ENCODE data around the gene SCO1.

The SCO1 gene

DNA sequence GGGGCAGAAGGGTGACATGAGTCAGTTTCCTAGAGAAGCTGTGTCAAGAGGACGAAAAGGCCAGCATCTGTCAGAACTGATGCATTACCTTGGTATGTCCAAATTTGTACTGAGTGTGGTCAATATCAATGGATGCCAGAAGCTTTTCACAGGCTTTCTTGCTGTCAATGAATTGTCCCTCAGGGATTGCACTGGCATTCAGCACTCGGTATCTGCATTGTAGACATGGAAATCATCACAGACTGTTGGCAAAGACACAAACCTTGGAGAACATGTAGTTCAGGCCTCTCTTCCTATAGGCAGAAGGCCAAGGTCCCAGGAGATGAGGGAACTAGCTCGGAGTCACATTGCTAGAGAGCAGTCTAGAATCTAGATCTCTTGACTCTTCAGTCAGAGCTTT lies 56.9 kb downstream of the SCO1 start:
- Histone ChIP-seq H3K36me3 (ENCODE audit: control insufficient read depth in 5 of 5, insufficient read depth in 5 of 5, low read length in 5 of 5) (peaks cover 4 to 44% (median 30%) of the 10 kb centered on the region in 5 donors), H3K27ac (ENCODE audit: low read depth, low read length) (no peak overlapping the region), H3K4me3 (ENCODE audit: low read depth in 1 of 5, low read length in 5 of 5) (no peak overlapping the region), H3K4me1 (ENCODE audit: control insufficient read depth in 5 of 5, insufficient read depth in 5 of 5, low read length in 5 of 5) (no peaks in the 10 kb centered on the region), H3K9me3 (ENCODE audit: control insufficient read depth in 5 of 5, low read length in 5 of 5) (no peaks in the 10 kb centered on the region), H3K27me3 (ENCODE audit: control insufficient read depth in 5 of 5, insufficient read depth in 4 of 5, low read length in 5 of 5) (no peaks in the 10 kb centered on the region), H3K9ac (ENCODE audit: low read length in 5 of 5) (no peak overlapping the region)

GRCh38 chr17:10638151-10638550 lies 59.2 kb downstream of the SCO1 start:
- Histone ChIP-seq H3K36me3 (ENCODE audit: control insufficient read depth in 5 of 5, insufficient read depth in 5 of 5, low read length in 5 of 5) (peaks cover 7 to 56% (median 39%) of the 10 kb centered on the region in 5 donors), H3K27me3 (ENCODE audit: control insufficient read depth in 5 of 5, insufficient read depth in 4 of 5, low read length in 5 of 5) (no peaks in the 10 kb centered on the region)

GRCh38 chr17:10635290-10635689 lies 62.0 kb downstream of the SCO1 start:
- no peak overlapping the region for H3K4me3 ChIP-seq (ENCODE audit: low read depth in 1 of 5, low read length in 5 of 5)
- H3K9ac ChIP-seq (ENCODE audit: low read length in 5 of 5) = no peak overlapping the region
- H3K27me3 ChIP-seq (ENCODE audit: control insufficient read depth in 5 of 5, insufficient read depth in 4 of 5, low read length in 5 of 5) = no peaks in the 10 kb centered on the region
- peaks cover 0 to 3% (median 0%) of the 10 kb centered on the region in 5 donors for H3K4me1 ChIP-seq (ENCODE audit: control insufficient read depth in 5 of 5, insufficient read depth in 5 of 5, low read length in 5 of 5)
- H3K9me3 ChIP-seq (ENCODE audit: control insufficient read depth in 5 of 5, low read length in 5 of 5) = no peaks in the 10 kb centered on the region
- peaks cover 7 to 46% (median 28%) of the 10 kb centered on the region in 5 donors for H3K36me3 ChIP-seq (ENCODE audit: control insufficient read depth in 5 of 5, insufficient read depth in 5 of 5, low read length in 5 of 5)
- no peak overlapping the region for H3K27ac ChIP-seq (ENCODE audit: low read depth, low read length)

More at GRCh38 chr17:10638151-10638550, 59.2 kb downstream of the SCO1 start:
- Histone ChIP-seq H3K9me3 (ENCODE audit: control insufficient read depth in 5 of 5, low read length in 5 of 5) (no peaks in the 10 kb centered on the region), H3K4me3 (ENCODE audit: low read depth in 1 of 5, low read length in 5 of 5) (no peak overlapping the region), H3K4me1 (ENCODE audit: control insufficient read depth in 5 of 5, insufficient read depth in 5 of 5, low read length in 5 of 5) (no peaks in the 10 kb centered on the region), H3K9ac (ENCODE audit: low read length in 5 of 5) (no peak overlapping the region), H3K27ac (ENCODE audit: low read depth, low read length) (no peak overlapping the region)

DNA sequence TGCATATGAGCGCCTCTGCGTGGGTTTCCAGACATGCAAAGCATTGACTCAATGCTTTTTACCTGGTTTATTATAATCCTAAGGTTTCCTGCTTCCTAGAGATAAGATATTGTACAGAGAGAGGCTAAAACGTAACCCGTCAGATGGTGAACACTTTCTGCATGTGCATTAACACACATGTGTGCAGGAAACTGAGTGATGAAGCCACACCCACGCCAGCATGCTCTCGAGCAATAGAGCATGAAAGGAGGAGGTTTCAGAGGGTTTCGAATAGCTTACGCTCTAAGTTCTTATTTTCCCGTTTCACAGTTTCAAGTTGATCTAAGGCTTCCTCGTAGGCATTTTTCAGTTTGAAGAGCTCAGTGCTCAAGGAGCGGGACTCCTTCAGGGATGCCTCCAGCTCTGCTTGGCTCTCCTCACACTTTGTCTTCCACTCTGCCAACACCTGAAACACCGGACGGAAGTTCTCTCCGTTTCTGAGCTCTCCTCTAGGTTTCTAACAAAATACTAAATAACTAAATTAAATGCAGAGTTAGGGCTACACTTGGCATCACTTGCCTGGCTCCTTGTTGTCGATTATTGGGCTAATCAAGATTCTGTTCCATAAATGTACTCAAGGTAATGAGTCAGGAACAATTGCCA lies 63.5 kb downstream of the SCO1 start:
- H3K9me3 ChIP-seq (ENCODE audit: control insufficient read depth in 5 of 5, low read length in 5 of 5) = no peaks in the 10 kb centered on the region
- no peak overlapping the region for H3K27ac ChIP-seq (ENCODE audit: low read depth, low read length)
- H3K4me3 ChIP-seq (ENCODE audit: low read depth in 1 of 5, low read length in 5 of 5) = no peak overlapping the region
- H3K36me3 ChIP-seq (ENCODE audit: control insufficient read depth in 5 of 5, insufficient read depth in 5 of 5, low read length in 5 of 5) = peaks cover 5 to 44% (median 26%) of the 10 kb centered on the region in 5 donors
- H3K4me1 ChIP-seq (ENCODE audit: control insufficient read depth in 5 of 5, insufficient read depth in 5 of 5, low read length in 5 of 5) = peaks cover 0 to 3% (median 0%) of the 10 kb centered on the region in 5 donors
- no peak overlapping the region for H3K9ac ChIP-seq (ENCODE audit: low read length in 5 of 5)
- H3K27me3 ChIP-seq (ENCODE audit: control insufficient read depth in 5 of 5, insufficient read depth in 4 of 5, low read length in 5 of 5) = no peaks in the 10 kb centered on the region

- no peaks in the 10 kb centered on the region for H3K27me3 ChIP-seq (ENCODE audit: control insufficient read depth in 5 of 5, insufficient read depth in 4 of 5, low read length in 5 of 5)
- peaks cover 0 to 3% (median 0%) of the 10 kb centered on the region in 5 donors for H3K4me1 ChIP-seq (ENCODE audit: control insufficient read depth in 5 of 5, insufficient read depth in 5 of 5, low read length in 5 of 5)
- no peak overlapping the region for H3K9ac ChIP-seq (ENCODE audit: low read length in 5 of 5)
- H3K4me3 ChIP-seq (ENCODE audit: low read depth in 1 of 5, low read length in 5 of 5) = no peak overlapping the region
- peaks cover 2 to 34% (median 17%) of the 10 kb centered on the region in 5 donors for H3K36me3 ChIP-seq (ENCODE audit: control insufficient read depth in 5 of 5, insufficient read depth in 5 of 5, low read length in 5 of 5)
- H3K9me3 ChIP-seq (ENCODE audit: control insufficient read depth in 5 of 5, low read length in 5 of 5) = no peaks in the 10 kb centered on the region
- H3K27ac ChIP-seq (ENCODE audit: low read depth, low read length) = no peak overlapping the region
These were observed 65.6 kb downstream of the SCO1 start for GRCh38 chr17:10631701-10632100.

- peaks cover 2 to 34% (median 17%) of the 10 kb centered on the region in 5 donors for H3K36me3 ChIP-seq (ENCODE audit: control insufficient read depth in 5 of 5, insufficient read depth in 5 of 5, low read length in 5 of 5)
- H3K4me3 ChIP-seq (ENCODE audit: low read depth in 1 of 5, low read length in 5 of 5) = no peak overlapping the region
- H3K9ac ChIP-seq (ENCODE audit: low read length in 5 of 5) = no peak overlapping the region
- no peak overlapping the region for H3K27ac ChIP-seq (ENCODE audit: low read depth, low read length)
- no peaks in the 10 kb centered on the region for H3K27me3 ChIP-seq (ENCODE audit: control insufficient read depth in 5 of 5, insufficient read depth in 4 of 5, low read length in 5 of 5)
- peaks cover 0 to 3% (median 0%) of the 10 kb centered on the region in 5 donors for H3K4me1 ChIP-seq (ENCODE audit: control insufficient read depth in 5 of 5, insufficient read depth in 5 of 5, low read length in 5 of 5)
- H3K9me3 ChIP-seq (ENCODE audit: control insufficient read depth in 5 of 5, low read length in 5 of 5) = no peaks in the 10 kb centered on the region
These were observed 66.2 kb downstream of the SCO1 start for GRCh38 chr17:10631048-10631700.

- H3K27me3 ChIP-seq (ENCODE audit: control insufficient read depth in 5 of 5, insufficient read depth in 4 of 5, low read length in 5 of 5) = no peaks in the 10 kb centered on the region
- peaks cover 0 to 3% (median 0%) of the 10 kb centered on the region in 5 donors for H3K4me1 ChIP-seq (ENCODE audit: control insufficient read depth in 5 of 5, insufficient read depth in 5 of 5, low read length in 5 of 5)
- no peaks in the 10 kb centered on the region for H3K9me3 ChIP-seq (ENCODE audit: control insufficient read depth in 5 of 5, low read length in 5 of 5)
- no peak overlapping the region for H3K4me3 ChIP-seq (ENCODE audit: low read depth in 1 of 5, low read length in 5 of 5)
- H3K27ac ChIP-seq (ENCODE audit: low read depth, low read length) = no peak overlapping the region
- H3K36me3 ChIP-seq (ENCODE audit: control insufficient read depth in 5 of 5, insufficient read depth in 5 of 5, low read length in 5 of 5) = peaks cover 2 to 29% (median 13%) of the 10 kb centered on the region in 5 donors
- no peak overlapping the region for H3K9ac ChIP-seq (ENCODE audit: low read length in 5 of 5)
These were observed 67.6 kb downstream of the SCO1 start for GRCh38 chr17:10629706-10630105.

- Histone ChIP-seq H3K4me3 (ENCODE audit: low read depth in 1 of 5, low read length in 5 of 5) (no peak overlapping the region), H3K9ac (ENCODE audit: low read length in 5 of 5) (no peak overlapping the region), H3K27ac (ENCODE audit: low read depth, low read length) (no peak overlapping the region), H3K27me3 (ENCODE audit: control insufficient read depth in 5 of 5, insufficient read depth in 4 of 5, low read length in 5 of 5) (no peaks in the 10 kb centered on the region), H3K4me1 (ENCODE audit: control insufficient read depth in 5 of 5, insufficient read depth in 5 of 5, low read length in 5 of 5) (peaks cover 0 to 3% (median 0%) of the 10 kb centered on the region in 5 donors), H3K9me3 (ENCODE audit: control insufficient read depth in 5 of 5, low read length in 5 of 5) (no peaks in the 10 kb centered on the region), H3K36me3 (ENCODE audit: control insufficient read depth in 5 of 5, insufficient read depth in 5 of 5, low read length in 5 of 5) (peaks cover 0 to 20% (median 10%) of the 10 kb centered on the region in 5 donors)
These were observed 68.6 kb downstream of the SCO1 start for GRCh38 chr17:10628756-10629155.

GRCh38 chr17:10626390-10626789 lies 70.9 kb downstream of the SCO1 start:
- peaks cover 0 to 3% (median 0%) of the 10 kb centered on the region in 5 donors for H3K4me1 ChIP-seq (ENCODE audit: control insufficient read depth in 5 of 5, insufficient read depth in 5 of 5, low read length in 5 of 5)
- no peak overlapping the region for H3K9ac ChIP-seq (ENCODE audit: low read length in 5 of 5)
- H3K27ac ChIP-seq (ENCODE audit: low read depth, low read length) = no peak overlapping the region
- H3K36me3 ChIP-seq (ENCODE audit: control insufficient read depth in 5 of 5, insufficient read depth in 5 of 5, low read length in 5 of 5) = peaks cover 0 to 9% (median 6%) of the 10 kb centered on the region in 5 donors
- no peaks in the 10 kb centered on the region for H3K9me3 ChIP-seq (ENCODE audit: control insufficient read depth in 5 of 5, low read length in 5 of 5)
- H3K27me3 ChIP-seq (ENCODE audit: control insufficient read depth in 5 of 5, insufficient read depth in 4 of 5, low read length in 5 of 5) = no peaks in the 10 kb centered on the region
- no peak overlapping the region for H3K4me3 ChIP-seq (ENCODE audit: low read depth in 1 of 5, low read length in 5 of 5)

GRCh38 chr17:10624969-10625368 lies 72.4 kb downstream of the SCO1 start:
- Histone ChIP-seq H3K4me1 (ENCODE audit: control insufficient read depth in 5 of 5, insufficient read depth in 5 of 5, low read length in 5 of 5) (no peaks in the 10 kb centered on the region), H3K9me3 (ENCODE audit: control insufficient read depth in 5 of 5, low read length in 5 of 5) (no peaks in the 10 kb centered on the region), H3K36me3 (ENCODE audit: control insufficient read depth in 5 of 5, insufficient read depth in 5 of 5, low read length in 5 of 5) (peaks cover 0 to 8% (median 5%) of the 10 kb centered on the region in 5 donors), H3K9ac (ENCODE audit: low read length in 5 of 5) (no peak overlapping the region), H3K4me3 (ENCODE audit: low read depth in 1 of 5, low read length in 5 of 5) (no peak overlapping the region), H3K27ac (ENCODE audit: low read depth, low read length) (no peak overlapping the region), H3K27me3 (ENCODE audit: control insufficient read depth in 5 of 5, insufficient read depth in 4 of 5, low read length in 5 of 5) (no peaks in the 10 kb centered on the region)
